Transverse colon (tissue), 4 donors: ENCODE measurements around the gene TEX36. TPM values are rescaled to one million over a fixed set of nuclear protein-coding genes. Genes with fewer than 3 reads are reported as not detected.
"Not testable (repeated sequence)": the region's sequence is repeated elsewhere in the genome, so short reads cannot be mapped to it uniquely, and the experiment has no call there.

Experiments
- DNase-seq: peaks from one replicate; pipeline ENCODE4 v3.0.0-alpha.2; 2019
- H3K27ac ChIP-seq, 4 donors: fragments of 200-600 bp; sonication (generic); 2 replicates each; pipeline ENCODE4 v1.5.1; 2016 to 2018; ENCODE audit warnings: inconsistent platforms in 4 of 4
- H3K27me3 ChIP-seq: fragments of 200-600 bp; sonication (generic); 2 replicates; pipeline ENCODE4 v1.5.1; 2017; ENCODE audit warnings: inconsistent platforms
- H3K36me3 ChIP-seq, 4 donors: fragments of 200-600 bp; sonication (generic); 2 replicates each; pipeline ENCODE4 v1.5.1; 2017 to 2019; ENCODE audit warnings: inconsistent platforms in 4 of 4
- H3K4me1 ChIP-seq, 4 donors: fragments of 200-600 bp; sonication (generic); 2 replicates each; pipeline ENCODE4 v1.5.1; 2017 to 2020; ENCODE audit warnings: inconsistent platforms in 4 of 4
- H3K4me3 ChIP-seq, 4 donors: fragments of 200-600 bp; sonication (generic); 1 replicate in 1 of 4; 2 replicates in 3 of 4; pipeline versions ENCODE4 v1.5.1 to v1.6.1; 2017 to 2019; ENCODE audit warnings: inconsistent platforms in 4 of 4
- H3K9me3 ChIP-seq, 2 donors: fragments of 200-600 bp; sonication (generic); 2 replicates each; pipeline ENCODE4 v1.5.1; 2017 to 2019; ENCODE audit warnings: inconsistent platforms in 2 of 2
- EP300 ChIP-seq: sonication (generic); formaldehyde crosslinking; IDR thresholded peaks from one replicate; pipeline ENCODE4 v1.6.1; 2017; ENCODE audit warnings: antibody characterized with exemption, low read depth
- POLR2A ChIP-seq: fragments of 450-650 bp; IDR thresholded peaks from one replicate; pipeline ENCODE4 v1.6.1; 2016; ENCODE audit warnings: antibody characterized with exemption, mild to moderate bottlenecking, moderate library complexity
- POLR2AphosphoS5 ChIP-seq, 3 donors: sonication (generic); formaldehyde crosslinking; IDR thresholded peaks; one replicate each; pipeline ENCODE4 v1.6.1; 2016; ENCODE audit warnings: antibody characterized with exemption in 3 of 3
- WGBS, 2 donors: methylation state at CpG; one replicate each; pipeline ENCODE4 v1.1.5; 2018; ENCODE audit warnings: low coverage in 1 of 2; 5-methylcytosine and 5-hydroxymethylcytosine counted together
- in situ Hi-C, 4 donors: fragments of 200-750 bp; cut with MboI; loops; one replicate each; pipeline versions ENCODE4 v1.15.0 to v1.15.1; 2017; ENCODE audit warnings: low sequenced_read_pairs in 3 of 4, low pct_ligation_motif_present in 1 of 4, low pct_unique_long_range_greater_than_20kb in 1 of 4
- intact Hi-C: fragments of 100-400 bp; cut with DNase I; formaldehyde crosslinking; loops from one replicate; pipeline ENCODE4 v1.15.1; 2023; ENCODE audit warnings: low total_unique reads
- total RNA-seq, 4 donors: library from RNA; depleted of rRNA; stranded (reverse); fragments of >200 nt; gene quantifications; one replicate each; pipeline ENCODE4 v1.1.0, GENCODE V29; 2016
- TF ChIP-seq, protein P1 (sequence below), 5 experiments: fragments of 200-600 bp in 3 of 5; fragments of 450-650 bp in 2 of 5; sonication (generic) in 3 of 5; IDR thresholded peaks; 1 replicate in 2 of 5; 2 replicates in 3 of 5; pipeline ENCODE4 v1.5.1; 2016 to 2017; ENCODE audit warnings: antibody characterized with exemption in 5 of 5, inconsistent platforms in 3 of 5, mild to moderate bottlenecking in 2 of 5, moderate library complexity in 1 of 5

TEX36 gene
- total RNA-seq, 4 donors from 2014 or later: not detected

DNA sequence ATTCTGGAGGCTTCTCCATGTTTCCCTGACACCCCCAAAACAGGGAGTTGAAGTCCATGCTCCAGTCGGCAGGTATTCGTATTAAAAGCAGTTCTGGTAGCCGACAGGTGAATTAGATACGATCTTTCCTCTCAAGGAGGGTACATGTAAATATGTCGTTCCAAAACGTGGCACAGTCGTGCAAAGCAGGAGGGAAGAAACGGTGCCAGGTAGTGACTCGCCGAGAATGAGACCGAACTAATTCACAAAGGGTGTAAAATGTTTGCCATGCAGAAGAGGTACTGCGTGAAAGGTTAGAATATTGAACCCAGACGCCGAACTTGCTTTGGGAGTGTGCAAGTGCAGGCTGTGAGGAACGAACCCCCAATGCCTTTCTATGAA is 37.0 kb upstream of the TEX36 start:
- DNase-seq: no peak
- Histone ChIP-seq H3K36me3 (peaks cover 0 to 36% (median 12%) of the 10 kb centered on the region in 4 donors), H3K27ac (peak overlapping the region; percentile 89 to 93 (median 90)), H3K4me3 (peak overlapping the region; percentile 68 to 93 (median 78)), H3K4me1 (peaks cover 4 to 25% (median 11%) of the 10 kb centered on the region in 4 donors), H3K9me3 (no peaks in the 10 kb centered on the region), H3K27me3 (no peaks in the 10 kb centered on the region)
- no peak for TF ChIP-seq POLR2AphosphoS5 (IDR thresholded peaks at IDR 0.05)
- TF ChIP-seq, protein P1, sequence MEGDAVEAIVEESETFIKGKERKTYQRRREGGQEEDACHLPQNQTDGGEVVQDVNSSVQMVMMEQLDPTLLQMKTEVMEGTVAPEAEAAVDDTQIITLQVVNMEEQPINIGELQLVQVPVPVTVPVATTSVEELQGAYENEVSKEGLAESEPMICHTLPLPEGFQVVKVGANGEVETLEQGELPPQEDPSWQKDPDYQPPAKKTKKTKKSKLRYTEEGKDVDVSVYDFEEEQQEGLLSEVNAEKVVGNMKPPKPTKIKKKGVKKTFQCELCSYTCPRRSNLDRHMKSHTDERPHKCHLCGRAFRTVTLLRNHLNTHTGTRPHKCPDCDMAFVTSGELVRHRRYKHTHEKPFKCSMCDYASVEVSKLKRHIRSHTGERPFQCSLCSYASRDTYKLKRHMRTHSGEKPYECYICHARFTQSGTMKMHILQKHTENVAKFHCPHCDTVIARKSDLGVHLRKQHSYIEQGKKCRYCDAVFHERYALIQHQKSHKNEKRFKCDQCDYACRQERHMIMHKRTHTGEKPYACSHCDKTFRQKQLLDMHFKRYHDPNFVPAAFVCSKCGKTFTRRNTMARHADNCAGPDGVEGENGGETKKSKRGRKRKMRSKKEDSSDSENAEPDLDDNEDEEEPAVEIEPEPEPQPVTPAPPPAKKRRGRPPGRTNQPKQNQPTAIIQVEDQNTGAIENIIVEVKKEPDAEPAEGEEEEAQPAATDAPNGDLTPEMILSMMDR (IDR thresholded peaks at IDR 0.05): no peak
- TF ChIP-seq POLR2A: no peak
- TF ChIP-seq EP300: no peak
- 0 to 1% methylated on average over 11 to 15 of the region's 15 CpGs for WGBS, 2 donors
- intact Hi-C loops: no loop called here
- in situ Hi-C loops: loop anchor here in 1 of 4 donors (25.0 kb wide), 1 partner anchor 683 kb away; no protein-coding TSS in a partner anchor

DNA sequence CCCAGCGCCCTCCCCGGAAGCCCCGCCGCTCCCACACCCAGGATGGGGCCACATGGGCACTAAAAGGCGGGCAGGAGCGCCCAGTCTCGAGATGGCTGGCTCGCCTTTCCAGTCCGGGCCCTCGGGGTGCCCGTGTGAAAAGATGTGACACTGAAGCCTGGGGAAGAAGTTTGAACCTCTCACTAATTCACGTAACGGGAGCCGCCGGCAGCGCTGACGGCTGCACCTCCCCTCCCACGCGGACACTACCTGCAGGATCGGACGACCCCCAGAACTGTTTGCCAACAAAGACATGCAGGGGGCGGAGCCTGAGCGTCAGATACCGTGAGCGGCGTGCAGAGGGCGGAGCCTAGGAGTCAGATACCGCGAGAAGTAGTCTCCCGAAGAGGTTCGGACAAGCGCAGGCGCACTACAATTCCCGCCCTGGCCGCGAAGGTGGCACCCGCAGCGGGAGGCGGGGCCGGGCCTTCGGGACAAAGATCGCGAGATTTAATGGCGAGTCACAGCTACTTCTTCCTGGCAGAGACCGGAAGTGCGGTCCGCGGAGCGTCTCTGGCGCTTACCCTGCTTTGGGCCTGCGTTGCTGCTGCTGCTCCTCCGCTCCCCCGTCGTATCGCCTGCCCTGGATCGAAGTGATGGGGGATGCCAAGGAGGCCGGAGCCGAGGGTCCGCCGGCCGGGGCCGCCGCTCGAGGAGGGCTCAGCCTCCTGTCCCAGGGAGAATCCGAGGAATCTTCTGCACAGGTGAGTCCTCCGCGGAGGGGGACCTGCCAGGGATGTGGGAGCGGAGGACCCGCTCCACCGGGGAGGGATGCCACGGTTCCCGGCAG is 36.4 kb upstream of the TEX36 start, which contains the start of gene EDRF1:
Gene EDRF1 (plus strand): TSS at position 537 of the 829 bp plus-strand sequence. CDS start 99 bp downstream, at position 636.
- in situ Hi-C loops: loop anchor here in 1 of 4 donors (25.0 kb wide), 1 partner anchor 682 kb away; no protein-coding TSS in a partner anchor

DNA sequence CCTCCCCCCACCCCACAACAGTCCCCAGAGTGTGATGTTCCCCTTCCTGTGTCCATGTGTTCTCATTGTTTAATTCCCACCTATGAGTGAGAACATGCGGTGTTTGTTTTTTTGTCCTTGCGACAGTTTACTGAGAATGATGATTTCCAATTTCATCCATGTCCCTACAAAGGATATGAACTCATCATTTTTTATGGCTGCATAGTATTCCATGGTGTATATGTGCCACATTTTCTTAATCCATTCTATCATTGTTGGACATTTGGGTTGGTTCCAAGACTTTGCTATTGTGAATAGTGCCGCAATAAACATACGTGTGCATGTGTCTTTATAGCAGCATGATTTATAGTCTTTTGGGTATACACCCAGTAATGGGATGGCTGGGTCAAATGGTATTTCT is 31.8 kb upstream of the TEX36 start:
- intact Hi-C loops, H3K4me3 ChIP-seq, DNase-seq, H3K27ac ChIP-seq, H3K9me3 ChIP-seq, H3K36me3 ChIP-seq, H3K27me3 ChIP-seq, H3K4me1 ChIP-seq: not testable (repeated sequence)
- in situ Hi-C loops: loop anchor here in 1 of 4 donors (25.0 kb wide), 1 partner anchor 677 kb away; no protein-coding TSS in a partner anchor
- 88 to 97% methylated on average over 3 to 4 of the region's 4 CpGs for WGBS, 2 donors

More for the DNA sequence above, 36.4 kb upstream of the TEX36 start, which contains the start of gene EDRF1:
- Histone ChIP-seq H3K36me3 (peaks cover 0 to 32% (median 9%) of the 10 kb centered on the region in 4 donors), H3K27ac (peak within 1 kb of the TSS; percentile 89 to 93 (median 90)), H3K27me3 (no peaks in the 10 kb centered on the region), H3K4me3 (peak within 1 kb of the TSS; percentile 68 to 93 (median 78)), H3K4me1 (peaks cover 4 to 25% (median 11%) of the 10 kb centered on the region in 4 donors), H3K9me3 (no peaks in the 10 kb centered on the region)
- WGBS, 2 donors: 1% methylated on average over 71 of the region's 72 CpGs; no CpG with 5 or more reads in 1 of the 2 donors
- intact Hi-C loops: no loop called here
- DNase-seq: peak; percentile 99
- TF ChIP-seq POLR2AphosphoS5 (IDR thresholded peaks at IDR 0.05) (peak; percentile 49 to 95 (median 90)), POLR2A (peak; percentile 89)
- TF ChIP-seq, protein P1 (IDR thresholded peaks at IDR 0.05): no peak

DNA sequence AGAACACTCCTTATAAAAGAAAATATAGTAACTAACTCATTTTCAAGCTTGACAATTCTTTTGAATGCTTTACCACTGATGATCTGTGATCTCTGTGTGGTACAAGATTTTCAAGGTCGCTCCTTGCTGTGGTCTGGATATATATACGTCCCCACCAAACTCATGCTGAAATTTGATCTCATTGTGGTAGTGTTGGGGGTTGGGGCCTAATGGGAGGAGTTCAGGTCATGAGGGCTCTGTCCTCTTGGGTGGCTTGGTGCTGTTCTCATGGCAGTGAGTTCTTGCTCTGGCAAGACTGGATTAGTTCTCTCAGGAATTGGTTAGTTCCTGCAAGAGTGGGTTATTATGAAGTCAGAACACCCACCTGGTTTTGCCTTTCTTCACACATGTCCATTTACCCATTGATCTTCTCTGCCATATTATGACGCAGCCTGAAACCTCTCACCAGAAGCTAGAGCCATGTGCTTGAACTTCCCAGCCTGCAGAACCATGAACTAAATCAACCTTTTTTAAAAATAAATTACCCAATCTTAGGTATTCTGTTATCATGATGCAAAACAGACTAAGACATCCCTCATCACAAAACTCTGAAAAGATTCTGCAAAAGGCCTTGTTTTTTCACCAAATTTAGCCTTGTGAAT is 28.3 kb upstream of the TEX36 start:
- no peak for DNase-seq
- no peaks in the 10 kb centered on the region for H3K9me3 ChIP-seq
- TF ChIP-seq POLR2AphosphoS5 (IDR thresholded peaks at IDR 0.05) (no peak), POLR2A (no peak), EP300 (no peak)
- TF ChIP-seq, protein P1 (IDR thresholded peaks at IDR 0.05): no peak
- H3K4me1 ChIP-seq: peaks cover 0 to 11% (median 5%) of the 10 kb centered on the region in 4 donors
- intact Hi-C loops: no loop called here
- in situ Hi-C loops: loop anchor here in 1 of 4 donors (25.0 kb wide), 1 partner anchor 674 kb away; no protein-coding TSS in a partner anchor
- H3K4me3 ChIP-seq: no peak overlapping the region
- H3K27ac ChIP-seq: no peak overlapping the region
- H3K27me3 ChIP-seq: no peaks in the 10 kb centered on the region
- WGBS, 2 donors: 83 to 87% methylated on average over 2 to 3 of the region's 3 CpGs
- H3K36me3 ChIP-seq: no peaks in the 10 kb centered on the region
